ENCODE data around the gene MINDY1.

Gene MINDY1

DNA sequence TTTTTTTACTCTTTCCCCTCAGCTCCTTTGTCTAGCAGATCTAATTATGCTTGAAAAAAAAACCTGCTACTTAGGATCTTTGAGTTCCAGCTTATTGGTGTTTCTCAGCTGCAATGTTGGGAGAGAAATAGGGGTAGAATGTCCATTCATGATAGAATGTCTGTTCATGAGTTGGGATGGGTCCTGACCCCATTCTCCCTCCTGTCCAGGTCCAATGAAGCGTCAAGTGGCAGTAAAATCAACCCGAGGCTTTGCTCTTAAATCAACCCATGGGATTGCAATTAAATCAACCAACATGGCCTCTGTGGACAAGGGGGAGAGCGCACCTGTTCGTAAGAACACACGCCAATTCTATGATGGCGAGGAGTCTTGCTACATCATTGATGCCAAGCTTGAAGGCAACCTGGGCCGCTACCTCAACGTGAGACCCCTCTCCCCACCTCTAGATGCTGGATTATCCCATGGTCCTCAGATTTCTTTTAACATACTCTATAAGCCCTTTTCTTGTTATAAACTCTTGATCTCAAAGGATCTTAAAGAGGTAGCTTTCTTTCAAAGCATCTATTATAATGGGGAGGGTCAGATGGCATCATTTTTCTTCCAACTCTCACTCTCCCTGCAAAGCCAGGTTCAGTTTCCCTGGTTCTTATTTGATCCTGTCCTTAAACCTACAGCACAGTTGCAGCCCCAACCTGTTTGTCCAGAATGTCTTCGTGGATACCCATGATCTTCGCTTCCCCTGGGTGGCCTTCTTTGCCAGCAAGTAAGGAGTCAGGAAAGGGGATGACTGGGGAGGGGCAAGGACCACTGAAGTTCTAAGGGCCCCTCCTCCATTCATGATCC is 43.2 kb downstream of the MINDY1 start:
- no peak for DNase-seq

DNA sequence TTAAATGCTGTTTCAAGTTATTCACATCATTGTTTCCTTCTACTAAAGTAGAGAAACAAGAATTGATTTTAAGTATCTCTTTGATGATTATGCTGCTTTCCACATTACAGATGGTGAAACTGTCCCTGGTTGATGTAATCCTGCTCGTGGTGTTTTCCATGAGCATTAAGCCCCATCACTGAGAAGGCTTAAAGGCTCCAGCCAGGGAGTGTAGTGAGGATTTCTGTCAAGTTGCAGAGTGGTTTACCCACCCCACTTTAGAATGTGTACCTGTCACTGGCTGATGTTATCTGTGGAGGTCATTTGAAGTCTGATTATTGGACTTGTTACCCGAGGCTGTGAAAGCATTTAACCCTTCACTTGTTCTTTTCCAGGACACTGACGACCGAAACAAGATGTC is 44.9 kb downstream of the MINDY1 start:
- DNase-seq = no peak

DNA sequence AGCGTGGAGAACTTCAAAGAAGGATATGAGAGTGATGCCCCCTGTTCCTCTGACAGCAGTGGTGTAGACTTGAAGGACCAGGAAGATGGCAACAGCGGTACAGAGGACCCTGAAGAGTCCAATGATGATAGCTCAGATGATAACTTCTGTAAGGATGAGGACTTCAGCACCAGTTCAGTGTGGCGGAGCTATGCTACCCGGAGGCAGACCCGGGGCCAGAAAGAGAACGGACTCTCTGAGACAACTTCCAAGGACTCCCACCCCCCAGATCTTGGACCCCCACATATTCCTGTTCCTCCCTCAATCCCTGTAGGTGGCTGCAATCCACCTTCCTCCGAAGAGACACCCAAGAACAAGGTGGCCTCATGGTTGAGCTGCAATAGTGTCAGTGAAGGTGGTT is 46.1 kb downstream of the MINDY1 start:
- DNase-seq = no peak

DNA sequence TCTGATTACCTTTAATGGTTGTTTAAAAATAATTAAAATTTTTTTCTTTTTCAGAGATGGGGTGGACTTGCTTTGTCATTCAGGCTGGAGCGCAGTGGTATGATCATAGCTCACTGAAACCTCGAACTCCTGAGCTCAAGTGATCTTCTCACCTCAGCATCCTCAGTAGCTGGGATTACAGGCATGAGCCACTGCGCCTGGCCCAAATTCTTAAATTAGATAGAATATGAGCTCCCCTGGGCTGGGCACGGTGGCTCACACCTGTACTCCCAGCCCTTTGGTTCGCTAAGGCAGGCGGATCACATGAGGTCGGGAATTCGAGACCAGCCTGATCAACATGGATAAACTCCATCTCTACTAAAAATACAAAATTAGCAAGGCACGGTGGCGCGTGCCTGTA is 49.0 kb downstream of the MINDY1 start:
- no peak for DNase-seq

DNA sequence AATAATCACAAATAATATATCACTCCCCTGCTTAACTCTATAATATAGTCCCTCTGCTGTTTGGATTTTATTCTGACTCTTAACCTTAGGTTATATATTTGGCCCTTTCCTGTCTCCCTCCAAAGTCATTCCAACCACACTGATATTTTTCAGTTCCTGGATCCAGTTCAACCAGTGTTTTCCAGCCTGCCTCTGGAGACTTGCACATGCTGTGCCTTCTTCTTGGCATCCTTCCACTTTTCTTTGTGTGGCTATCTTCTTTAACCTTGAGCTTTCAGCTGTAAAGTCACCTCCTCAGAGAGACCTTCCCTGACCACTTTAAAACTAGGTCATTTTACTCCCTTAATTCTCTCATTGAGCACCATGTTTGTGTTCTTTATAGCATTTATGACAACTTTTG is 51.4 kb downstream of the MINDY1 start:
- DNase-seq = no peak

DNA sequence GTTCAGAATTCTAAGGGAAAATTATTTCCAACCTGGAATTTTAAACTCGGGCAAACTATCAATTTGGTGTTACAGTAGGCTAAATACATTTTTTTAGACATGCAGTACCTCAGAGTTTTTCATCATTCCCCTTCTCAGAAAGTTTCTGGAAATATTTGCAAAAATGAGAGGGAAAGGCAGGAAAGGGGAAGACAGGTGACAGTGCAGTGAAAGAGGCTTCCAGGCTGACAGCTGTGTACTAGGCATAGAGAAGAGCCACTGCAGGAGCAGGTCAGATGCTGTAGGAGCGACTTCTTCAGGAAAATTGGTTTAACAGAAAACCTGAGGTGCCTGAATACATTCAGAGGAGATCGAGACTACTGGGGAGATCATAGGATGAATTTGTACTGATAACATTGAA is 52.0 kb downstream of the MINDY1 start:
- no peak for DNase-seq
